D341Med (cell line): ENCODE results near the gene DGLUCY.
"Not testable (repeated sequence)": the region's sequence is repeated elsewhere in the genome, so short reads cannot be mapped to it uniquely, and the experiment has no call there.

Source experiments
- DNase-seq: peaks from one replicate; pipeline ENCODE4 v3.0.0; 2012; ENCODE audit warnings: low spot score

The DGLUCY gene

DNA sequence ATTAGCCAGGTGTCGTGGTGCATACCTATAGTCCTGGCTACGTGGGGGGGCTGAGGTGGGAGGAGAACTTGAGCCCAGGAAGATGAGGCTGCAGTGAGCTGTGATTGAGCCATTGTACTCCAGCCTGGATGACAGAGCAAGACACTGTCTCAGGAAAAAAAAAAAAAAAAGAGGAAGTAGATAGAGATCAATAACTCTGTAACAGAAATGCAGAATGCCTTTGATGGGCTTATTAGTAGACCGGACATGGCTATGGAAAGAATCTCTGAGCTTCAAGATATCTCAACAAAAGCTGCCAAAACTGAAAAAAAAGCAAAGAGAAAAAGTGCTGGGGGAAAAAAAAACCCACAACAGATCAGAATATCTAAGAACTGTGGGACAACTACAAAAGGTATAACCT lies 93.1 kb downstream of the DGLUCY start:
- DNase-seq, result no peak

DNA sequence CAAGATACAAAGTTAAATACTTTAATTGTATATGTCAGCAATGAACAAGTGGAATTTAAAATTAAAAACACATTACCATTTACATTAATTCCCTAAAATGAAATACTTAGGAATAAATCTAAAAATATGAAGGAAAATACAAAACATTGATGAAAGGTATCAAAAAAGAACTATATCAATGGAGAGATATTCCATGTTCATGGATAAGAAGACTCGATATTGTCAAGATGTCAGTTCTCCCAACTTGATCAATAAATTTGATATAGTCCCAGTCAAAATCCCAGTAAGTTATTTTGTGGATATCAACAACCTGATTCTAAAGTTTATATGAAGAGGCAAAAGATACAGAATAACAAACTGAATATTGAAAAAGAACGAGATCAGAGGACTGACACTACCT lies 97.1 kb downstream of the DGLUCY start:
- DNase-seq, result no peak

DNA sequence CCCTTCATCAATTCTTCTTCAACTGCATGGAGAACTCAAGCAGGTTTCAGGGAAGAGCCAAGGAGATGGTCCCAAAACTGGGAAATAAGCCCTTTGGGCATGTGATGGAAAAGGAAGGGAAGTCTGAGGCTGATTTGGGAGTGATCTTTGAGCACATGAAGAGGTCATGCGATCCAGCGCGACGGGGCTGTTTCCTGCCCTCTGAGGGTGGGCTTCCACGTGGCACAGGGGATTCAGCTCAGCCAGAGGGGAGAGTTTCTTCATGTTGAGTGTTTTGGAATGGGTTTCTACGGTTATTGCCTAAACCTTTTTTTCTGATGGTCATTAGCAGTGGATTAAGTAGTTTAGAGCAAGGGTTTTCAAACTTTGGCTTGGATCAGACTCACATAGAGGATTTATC lies 100.4 kb downstream of the DGLUCY start:
- peak; percentile 17 for DNase-seq

DNA sequence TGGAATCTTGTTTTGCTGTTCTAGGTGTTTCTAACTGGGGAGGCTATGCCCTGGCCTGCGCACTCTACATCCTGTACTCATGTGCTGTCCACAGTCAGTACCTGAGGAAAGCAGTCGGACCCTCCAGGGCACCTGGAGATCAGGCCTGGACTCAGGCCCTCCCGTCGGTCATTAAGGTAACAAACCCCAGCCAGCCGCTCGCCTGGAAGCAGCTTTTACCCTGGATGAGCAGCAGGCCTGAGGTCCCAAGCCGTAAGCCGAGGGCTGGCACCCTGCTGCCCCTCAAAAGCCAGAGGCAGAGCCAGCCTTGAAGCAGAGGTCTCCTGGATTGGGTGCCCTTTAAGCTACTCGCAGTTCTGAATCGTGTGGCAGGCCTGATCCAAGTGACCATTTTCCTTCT lies 101.5 kb downstream of the DGLUCY start:
- DNase-seq, result peak; percentile 12

DNA sequence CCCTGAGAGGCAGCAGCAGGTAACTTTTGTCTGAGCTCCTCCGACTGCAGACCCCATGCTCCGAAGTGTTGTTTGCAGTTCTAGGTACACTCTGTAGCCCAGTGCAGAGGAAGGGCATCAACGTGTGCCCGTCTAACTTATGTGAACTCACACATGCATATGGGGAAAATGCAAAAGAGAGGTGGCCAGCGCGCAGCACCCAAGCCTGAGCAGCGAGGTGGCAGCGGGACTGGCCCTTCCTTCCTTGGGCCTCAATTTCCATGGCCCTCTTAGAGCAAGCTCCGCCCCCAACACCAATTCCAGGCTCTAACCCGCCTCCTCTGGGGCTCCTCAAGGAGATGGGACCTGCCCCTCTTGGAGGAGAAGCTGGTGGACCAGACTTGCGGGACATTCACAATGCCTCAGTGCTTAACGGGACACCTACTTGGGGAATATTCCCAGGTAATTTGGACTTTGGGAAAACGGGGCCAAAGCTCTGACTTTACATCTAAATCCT lies 102.9 kb downstream of the DGLUCY start:
- peak; percentile 13 for DNase-seq

DNA sequence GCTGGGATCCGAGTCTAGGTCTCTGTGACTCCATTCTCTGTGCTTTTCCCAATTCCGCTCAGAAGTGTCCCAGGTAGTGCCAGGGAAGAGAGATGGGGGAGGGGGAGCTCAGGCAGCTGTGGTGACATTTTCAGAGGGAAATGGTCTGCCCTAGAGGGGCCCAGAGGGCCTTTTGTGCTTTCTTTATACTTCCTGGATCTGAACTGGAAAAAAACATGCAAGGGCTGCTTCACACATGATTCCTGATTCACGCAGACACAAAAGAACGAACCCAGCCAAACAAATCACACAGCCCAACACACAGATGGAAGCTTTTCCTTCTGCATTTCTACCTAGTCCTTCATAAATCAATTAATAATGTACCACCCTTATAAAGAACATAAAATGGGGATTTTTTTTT lies 104.1 kb downstream of the DGLUCY start:
- DNase-seq, result peak; percentile 7

DNA sequence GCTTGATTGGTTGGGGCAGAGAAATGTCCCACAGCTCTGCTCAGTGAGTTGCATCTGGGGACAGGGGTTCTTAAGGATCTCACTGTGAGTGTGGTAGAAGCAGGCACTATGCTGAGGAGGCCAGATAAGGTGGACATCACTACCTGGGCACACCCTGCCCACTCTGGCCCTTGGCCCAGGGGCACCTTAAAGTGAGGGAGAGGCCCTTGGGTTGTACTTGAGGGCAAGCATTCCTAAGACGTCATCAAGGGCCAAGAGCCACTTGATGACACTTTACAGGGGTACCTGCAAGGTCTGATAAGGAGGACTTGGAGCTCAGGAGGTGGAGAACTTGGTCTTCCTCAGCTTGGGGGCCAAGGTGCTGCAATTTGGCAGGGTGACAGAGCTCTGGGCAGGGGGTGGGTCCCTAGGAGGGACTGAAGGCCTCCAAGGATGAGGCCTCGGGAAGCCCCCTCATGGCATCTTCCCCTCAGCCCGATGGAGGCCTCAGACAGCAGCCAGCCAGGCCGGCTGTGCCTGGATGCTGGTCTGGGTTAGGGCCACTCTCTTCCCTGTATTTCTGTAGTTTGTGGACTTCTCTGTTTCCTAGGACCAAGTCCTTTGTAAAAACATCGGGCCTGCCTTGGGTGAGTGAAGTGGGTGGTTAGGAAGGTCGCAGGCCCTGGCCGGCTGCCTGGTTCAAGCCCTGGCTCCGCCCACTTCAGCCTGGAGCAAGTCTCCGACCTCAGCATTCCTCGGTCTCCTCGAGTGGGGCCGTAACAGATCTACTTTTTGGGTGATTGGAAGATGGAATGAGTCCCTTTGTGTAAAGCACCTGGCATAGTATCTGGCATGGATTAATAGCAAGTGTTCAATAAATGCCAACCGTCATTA lies 105.9 kb downstream of the DGLUCY start:
- peak; percentile 18 for DNase-seq

DNA sequence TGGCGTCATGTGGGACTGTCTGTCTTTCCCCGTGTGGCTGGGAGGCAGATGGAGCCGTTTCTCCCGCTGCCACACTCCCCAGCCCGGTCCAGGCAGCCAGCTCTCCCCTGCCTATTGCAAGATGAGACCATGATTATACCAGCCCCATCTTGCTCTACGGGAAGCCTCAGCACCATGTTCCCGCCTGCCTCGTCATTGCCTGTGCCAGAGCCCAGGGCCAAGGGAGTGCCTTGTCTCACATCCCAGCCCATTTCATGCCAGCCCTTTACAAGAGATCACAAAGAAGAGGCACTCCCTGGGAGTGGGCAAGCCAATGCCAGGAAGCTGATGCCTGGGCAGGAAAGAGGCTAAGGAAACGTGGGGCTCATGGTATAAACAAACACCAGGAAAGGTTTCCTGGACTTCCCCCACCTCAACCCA lies 106.7 kb downstream of the DGLUCY start:
- peak; percentile 12 for DNase-seq

DNA sequence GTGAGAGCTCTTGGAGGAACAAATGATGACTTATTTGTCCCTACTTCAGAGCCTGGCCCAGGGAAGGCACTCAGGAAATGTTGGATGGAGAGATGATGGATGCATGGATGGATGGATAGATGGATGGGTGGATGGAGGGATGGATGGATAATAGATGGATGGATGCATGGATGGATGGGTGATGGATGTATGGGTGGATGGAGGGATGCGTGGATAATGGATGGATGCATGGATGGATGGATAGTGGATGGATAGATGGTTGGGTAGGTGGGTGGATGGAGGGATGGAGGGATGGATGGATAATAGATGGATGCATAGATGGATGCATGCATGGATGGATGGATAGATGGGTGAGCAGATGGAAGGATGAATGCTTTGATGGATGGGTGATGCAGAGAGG lies 107.4 kb downstream of the DGLUCY start:
- DNase-seq, result no peak

DNA sequence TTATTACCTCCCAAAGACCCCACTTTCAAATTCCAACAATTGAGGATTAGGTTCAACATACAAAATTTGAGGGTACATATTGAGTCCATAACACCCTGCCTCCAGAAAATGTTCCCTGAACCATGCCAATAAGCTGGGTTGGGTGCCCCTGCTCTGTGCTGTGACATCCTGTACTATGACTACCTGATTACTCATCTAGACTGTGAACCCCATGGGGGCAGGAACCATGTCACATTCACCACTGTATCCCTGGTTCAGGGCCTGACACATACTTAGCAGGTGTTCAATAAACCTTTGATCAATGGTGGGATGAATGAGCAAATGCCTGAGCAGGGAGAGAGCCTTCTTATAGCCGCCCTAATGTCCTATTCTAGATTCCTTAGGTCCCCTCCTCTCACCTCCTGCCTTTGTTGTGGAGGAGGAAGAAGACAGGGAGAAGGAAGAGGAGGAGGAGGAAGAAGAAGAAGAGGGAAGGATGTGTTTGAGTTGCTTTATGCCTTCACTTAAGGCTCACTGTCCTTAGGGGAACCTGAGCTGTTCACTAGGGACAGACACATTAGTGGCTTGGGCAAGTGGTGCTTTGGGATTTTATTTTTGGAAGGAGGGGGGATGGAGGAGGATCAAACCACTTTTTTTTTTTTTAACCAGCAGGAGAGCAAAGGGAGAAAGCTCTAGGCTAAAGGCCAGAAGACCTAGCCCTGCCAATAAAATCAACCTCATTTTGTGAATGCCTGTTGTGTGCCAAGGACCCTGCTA lies 109.3 kb downstream of the DGLUCY start:
- no peak for DNase-seq

DNA sequence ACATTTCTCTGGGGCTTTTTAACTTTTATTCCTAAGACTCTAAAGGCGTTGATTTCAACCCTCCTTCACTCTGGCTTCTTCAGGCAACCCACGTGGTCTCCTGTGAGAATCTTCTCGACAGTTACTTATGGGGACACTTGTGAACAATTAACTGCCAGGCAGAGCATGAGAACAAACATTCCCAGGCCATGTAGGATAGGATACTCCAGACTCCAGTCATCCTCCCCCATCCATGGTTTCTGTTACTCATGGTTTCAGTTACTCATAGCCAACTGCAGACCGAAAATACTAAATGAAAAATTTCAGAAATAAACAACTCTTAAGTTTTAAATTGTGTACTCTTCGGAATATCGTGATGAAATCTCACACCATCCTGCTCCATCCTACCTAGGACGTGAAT lies 111.2 kb downstream of the DGLUCY start:
- peak; percentile 6 for DNase-seq

DNA sequence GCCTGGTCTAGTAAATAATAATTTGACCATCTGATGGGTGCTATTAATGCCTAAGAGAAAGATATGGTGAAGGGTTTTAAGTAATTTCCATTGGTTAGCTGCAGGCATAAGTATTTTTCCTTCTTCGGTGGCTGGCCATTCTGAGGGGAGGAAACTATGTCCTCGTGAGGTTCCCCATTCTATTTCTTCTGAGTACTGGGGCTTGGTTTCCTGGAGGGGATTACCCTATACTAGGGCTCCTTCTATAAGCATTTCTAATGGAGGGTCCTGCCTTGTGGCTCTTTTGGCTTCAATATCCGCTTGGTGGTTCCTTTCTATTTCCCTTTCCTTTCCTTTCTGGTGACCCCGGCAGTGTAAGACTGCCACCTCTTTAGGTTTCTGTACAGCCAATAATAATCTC lies 112.5 kb downstream of the DGLUCY start:
- DNase-seq, result not testable (repeated sequence)

DNA sequence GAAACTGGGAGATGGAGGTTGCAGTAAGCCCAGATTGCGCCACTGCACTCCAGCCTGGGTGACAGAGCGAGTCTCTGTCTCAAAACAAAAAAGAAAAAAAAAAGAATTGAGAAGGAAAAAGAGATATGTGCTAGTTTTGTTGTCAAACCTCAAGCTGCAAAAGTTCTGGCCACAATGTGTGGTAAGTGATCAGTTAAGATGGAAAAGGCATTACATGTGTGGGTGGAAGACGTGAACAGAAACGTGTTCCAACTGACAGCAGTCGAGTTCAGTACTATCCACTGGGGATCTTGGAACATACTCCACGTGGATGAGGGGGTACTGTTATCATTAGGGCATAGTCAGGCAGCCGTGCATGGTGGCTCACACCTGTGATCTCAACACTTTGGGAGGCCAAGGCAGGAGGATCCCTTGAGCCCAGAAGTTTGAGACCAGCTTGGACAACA lies 113.3 kb downstream of the DGLUCY start:
- DNase-seq, result no peak

DNA sequence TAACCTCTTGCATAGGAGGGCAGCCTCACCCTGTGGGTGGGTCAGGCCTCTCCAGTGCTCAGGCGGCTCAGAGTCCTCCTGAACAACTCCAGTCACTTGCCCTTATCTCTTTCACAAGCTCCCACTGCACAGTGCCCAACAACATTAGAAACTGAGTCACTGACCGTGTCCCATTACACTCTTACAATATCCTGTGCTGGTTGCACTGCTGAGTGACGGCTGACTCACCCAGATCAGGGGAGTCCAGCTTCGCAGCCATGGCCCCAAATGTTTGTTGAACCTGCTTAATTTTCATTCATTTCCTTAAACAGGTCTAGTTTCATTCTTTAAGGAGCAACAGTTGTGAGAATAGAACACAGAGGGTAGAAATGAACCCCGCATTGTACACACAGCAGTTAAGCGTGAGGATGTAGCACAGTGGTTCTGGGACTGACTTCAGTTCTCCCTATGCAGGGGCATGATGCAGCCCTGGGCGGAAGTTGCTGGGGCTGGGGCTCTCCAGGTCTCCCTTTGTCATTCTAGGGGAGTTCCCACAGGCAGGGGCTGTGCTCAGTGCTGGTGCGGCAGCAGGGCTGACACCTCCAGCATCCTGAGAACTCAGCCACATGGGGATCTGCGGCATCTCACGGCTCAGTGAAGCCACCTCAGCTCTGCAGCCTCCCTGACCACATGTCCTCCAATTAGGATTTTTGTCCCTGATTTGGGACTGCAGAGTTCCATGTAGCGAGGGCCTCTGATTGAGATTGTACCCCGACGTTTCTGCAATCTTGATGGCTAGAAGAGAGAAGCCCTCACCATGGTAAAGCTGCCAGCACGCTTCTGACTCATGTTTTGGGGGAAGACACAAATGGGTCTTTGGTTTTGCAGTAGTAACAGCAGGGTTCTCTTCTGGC lies 114.5 kb downstream of the DGLUCY start:
- DNase-seq, result no peak

DNA sequence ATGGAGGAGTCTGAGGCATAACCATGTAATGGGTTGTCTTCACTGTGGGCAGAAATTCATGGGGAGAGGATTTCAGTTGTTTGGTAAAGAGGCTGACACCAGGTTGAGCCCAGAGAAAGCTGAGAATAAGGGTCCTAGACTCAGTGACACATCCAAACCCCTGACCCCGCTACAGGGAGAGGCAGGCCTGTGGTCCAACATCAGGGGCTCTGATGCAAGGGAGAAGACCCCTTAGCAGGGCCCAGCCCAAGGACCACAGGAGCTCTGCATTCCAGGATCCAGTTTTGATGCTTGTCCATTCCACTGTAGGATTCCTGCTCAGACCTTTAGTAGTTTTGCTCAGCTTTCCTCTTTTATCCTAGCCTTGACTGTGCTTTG lies 115.1 kb downstream of the DGLUCY start:
- DNase-seq, result no peak

DNA sequence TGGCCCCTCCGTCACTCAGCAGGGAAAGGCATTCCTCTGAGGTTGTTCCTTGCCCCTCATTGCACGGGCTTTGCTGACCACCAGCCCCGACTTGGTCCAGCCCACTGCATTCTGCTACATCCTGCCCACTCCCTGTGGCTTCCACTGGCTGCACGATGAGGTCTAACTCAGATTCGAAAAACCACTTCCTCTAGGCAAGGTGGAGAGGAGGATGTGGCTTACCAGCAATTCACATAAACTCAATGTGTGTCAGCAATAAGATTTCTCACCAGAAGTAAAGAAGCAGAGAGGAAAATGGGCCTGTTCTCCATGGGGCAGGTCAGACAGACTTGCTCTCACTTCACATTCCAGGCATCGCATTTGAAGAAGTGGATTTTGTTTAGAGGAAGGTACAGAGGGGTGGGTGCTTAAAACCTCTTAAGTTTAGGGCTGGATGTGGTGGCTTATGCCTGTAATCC lies 115.9 kb downstream of the DGLUCY start:
- no peak for DNase-seq

DNA sequence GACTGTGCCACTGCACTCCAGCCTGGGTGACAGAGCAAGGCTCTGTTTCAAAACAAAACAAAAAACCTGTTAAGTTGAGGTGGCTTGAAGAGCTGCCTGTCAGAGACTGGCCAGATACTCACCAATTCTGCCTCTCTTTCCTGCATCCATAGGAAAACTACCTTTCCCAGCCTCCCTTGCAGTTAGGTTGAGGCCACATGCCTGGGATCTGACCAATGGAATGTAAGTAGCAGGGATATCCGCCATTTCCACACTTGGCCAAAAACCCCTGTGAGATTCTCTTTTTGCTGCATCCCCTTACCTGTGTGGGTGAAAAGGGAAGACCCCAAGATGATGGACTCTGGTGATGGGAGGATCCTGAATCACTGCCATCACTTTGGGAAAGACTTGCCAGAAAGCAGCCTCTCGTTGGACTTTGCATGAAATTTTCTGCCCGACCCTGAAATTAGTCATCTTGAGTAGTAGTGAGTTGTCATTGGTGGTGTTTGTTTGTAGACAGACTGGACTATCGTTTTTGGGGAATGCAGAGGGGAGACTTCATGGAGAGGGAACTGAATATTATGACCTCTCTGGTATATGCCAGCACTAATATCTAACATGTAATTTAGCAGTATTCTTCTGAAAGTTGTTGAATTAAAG lies 116.6 kb downstream of the DGLUCY start:
- DNase-seq, result no peak

DNA sequence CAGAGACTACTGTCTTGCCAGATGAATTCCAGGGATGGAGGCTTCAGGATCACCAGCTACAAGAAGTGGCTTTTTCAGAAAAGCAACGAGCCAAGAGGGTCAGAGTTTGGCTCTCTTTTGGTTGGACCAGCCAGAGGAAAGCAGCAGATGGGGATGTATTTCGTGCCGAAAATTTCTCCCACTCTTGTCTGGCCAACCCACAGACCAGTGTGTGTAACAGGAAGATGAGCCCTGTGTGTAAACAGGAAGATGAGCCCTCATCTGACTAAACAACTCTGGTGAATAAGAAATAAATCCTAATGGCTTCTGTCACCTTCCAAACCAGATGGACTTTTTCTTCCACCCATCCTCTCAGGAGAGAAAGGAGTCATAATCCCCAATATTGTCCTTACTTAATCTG lies 117.6 kb downstream of the DGLUCY start:
- DNase-seq, result no peak

DNA sequence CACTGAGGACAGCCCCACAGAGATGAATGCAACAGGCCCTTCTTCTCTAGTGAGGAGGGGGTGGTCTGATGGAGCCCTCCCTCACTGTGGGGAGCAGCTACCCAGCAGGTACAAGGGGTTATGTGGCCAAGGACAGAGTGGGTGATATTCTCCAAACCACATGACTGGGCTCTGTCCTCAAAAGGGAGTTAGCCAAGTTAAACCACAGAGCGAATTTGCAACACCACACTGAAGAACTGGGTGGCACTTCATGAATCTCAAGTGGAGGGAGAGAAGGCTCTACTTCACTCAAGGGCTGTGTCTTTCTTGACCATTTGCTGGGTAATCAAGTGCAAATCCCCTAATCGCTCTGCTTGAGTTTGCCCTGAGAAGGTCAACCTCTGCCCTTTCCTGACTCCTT lies 118.2 kb downstream of the DGLUCY start:
- DNase-seq, result no peak

DNA sequence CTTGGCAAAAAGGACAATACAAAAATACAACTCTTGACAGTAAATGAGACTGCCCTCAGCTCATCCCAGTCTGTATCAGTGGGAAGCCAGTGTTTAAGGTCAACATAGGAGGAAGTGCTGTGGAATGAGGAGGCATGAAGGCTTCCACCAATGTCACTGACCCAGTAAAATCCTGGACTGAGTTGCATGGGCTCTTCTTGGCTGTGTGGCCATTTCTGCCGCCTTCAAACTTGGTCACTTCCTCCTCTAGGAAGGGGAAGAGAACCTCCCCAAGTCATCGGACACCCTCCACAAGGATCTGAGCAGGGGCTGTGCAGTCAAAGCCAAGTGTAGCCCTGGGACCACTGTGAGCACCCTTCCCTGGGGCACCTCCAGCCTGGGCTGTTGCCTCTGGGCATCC lies 118.7 kb downstream of the DGLUCY start:
- no peak for DNase-seq

DNA sequence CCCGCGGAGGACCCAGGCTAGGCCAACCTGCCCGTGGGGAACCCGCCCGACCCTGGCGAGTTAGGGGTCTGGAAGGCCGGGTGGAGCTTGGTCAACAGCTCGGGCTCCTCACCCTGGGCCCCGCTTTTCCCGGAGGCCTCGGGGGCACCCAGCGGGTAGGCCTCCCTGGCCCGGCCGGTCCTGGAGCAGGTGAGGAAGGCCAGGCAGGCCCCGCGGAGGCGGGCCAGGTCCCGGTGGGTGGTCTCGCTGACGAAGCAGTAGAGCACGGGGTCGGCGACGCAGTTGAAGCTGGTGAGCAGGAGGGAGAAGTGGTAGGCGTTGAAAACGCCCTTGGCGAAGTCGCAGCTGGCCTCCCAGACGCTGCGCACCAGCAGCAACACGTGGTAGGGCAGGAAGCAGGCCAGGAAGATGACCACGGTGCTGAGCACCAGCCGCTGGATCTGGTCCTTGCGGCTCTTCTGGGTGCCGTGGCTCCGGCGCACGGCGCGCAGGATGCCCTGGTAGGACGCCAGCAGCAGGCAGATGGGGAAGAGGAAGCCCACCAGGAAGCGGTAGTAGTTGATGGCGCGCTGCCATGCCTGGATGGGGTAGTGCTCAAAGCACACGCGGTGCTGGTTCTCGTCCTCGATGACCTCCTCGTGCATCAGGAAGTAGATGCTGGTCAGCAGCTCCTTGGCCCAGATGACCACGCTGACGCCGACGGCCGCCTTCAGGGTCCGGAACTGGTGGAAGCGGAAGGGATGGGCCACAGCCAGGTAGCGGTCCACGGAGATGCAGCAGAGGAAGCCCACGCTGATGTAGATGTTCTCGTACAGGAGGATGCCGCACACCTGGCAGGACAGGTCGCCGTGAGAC lies 120.3 kb downstream of the DGLUCY start:
- DNase-seq, result no peak
